Measurements from ENCODE around the gene TINAG.

The TINAG gene

GRCh38 chr6:54308289-54308985 lies at the start of gene TINAG:
Gene TINAG, plus strand, starts transcription at chr6:54308441. Its CDS starts 110 bp downstream, at chr6:54308551.
- DNase-seq (ENCODE audit: low read depth): no peak

GRCh38 chr6:54260025-54260424 lies 48.2 kb upstream of the TINAG start:
- no peak for DNase-seq (ENCODE audit: low read depth)

- DNase-seq (ENCODE audit: low read depth): no peak
These were observed 45.7 kb upstream of the TINAG start for GRCh38 chr6:54262499-54262898.

GRCh38 chr6:54262971-54263370 lies 45.3 kb upstream of the TINAG start:
- DNase-seq (ENCODE audit: low read depth): no peak

- DNase-seq (ENCODE audit: low read depth): no peak
These were observed 43.5 kb upstream of the TINAG start for GRCh38 chr6:54264581-54265272.

GRCh38 chr6:54266400-54266923 lies 41.8 kb upstream of the TINAG start:
- DNase-seq (ENCODE audit: low read depth): no peak

- DNase-seq (ENCODE audit: low read depth): no peak
These were observed 40.4 kb upstream of the TINAG start for GRCh38 chr6:54267798-54268197.

- no peak for DNase-seq (ENCODE audit: low read depth)
These were observed 34.9 kb upstream of the TINAG start for GRCh38 chr6:54273214-54273820.

- no peak for DNase-seq (ENCODE audit: low read depth)
These were observed 33.9 kb upstream of the TINAG start for GRCh38 chr6:54274383-54274782.

GRCh38 chr6:54282186-54282585 lies 26.1 kb upstream of the TINAG start:
- no peak for DNase-seq (ENCODE audit: low read depth)

- DNase-seq (ENCODE audit: low read depth): no peak
These were observed 23.9 kb upstream of the TINAG start for GRCh38 chr6:54284161-54284860.

GRCh38 chr6:54285595-54285994 lies 22.6 kb upstream of the TINAG start:
- no peak for DNase-seq (ENCODE audit: low read depth)

GRCh38 chr6:54286141-54286540 lies 22.1 kb upstream of the TINAG start:
- DNase-seq (ENCODE audit: low read depth): no peak

GRCh38 chr6:54288474-54288873 lies 19.8 kb upstream of the TINAG start:
- DNase-seq (ENCODE audit: low read depth): no peak

- DNase-seq (ENCODE audit: low read depth): no peak
These were observed 18.8 kb upstream of the TINAG start for GRCh38 chr6:54289426-54289825.

- no peak for DNase-seq (ENCODE audit: low read depth)
These were observed 17.1 kb upstream of the TINAG start for GRCh38 chr6:54291146-54291545.

GRCh38 chr6:54291738-54292137 lies 16.5 kb upstream of the TINAG start:
- no peak for DNase-seq (ENCODE audit: low read depth)

- DNase-seq (ENCODE audit: low read depth): no peak
These were observed 13.2 kb upstream of the TINAG start for GRCh38 chr6:54294965-54295532.

GRCh38 chr6:54299542-54300269 lies 8.5 kb upstream of the TINAG start:
- no peak for DNase-seq (ENCODE audit: low read depth)

GRCh38 chr6:54301770-54302169 lies 6.5 kb upstream of the TINAG start:
- DNase-seq (ENCODE audit: low read depth): no peak

GRCh38 chr6:54307439-54307910 lies 766 bp upstream of the TINAG start:
- no peak for DNase-seq (ENCODE audit: low read depth)

Data from stimulated activated CD8-positive, alpha-beta memory T cell treated with anti-CD3 and anti-CD28 coated beads, Interleukin-15, amount 100 ng/mL, for 1 hour (primary cell).